IMR-90 (cell line): ENCODE data around the gene SUN5. TPM values are rescaled to one million over a fixed set of nuclear protein-coding genes. Genes with fewer than 3 reads are reported as not detected.

ENCODE experiments used
- ATAC-seq: fragments of 200-7000 bp; cut with Tn5 transposase; 2 replicates; pipeline ENCODE4 v1.9.1; 2020; ENCODE audit warnings: low read depth, mild to moderate bottlenecking, moderate library complexity
- BruUV-seq: library from RNA; stranded (reverse); fragments of 400-500 nt; replicated peaks from 2 replicates; lab custom pipeline; 2021; lab: Mats Ljungman, UMichigan
- CTCF ChIA-PET: fragments of 300-600 bp; formaldehyde crosslinking; extraction: SDS; loops from one replicate; lab custom pipeline; 2021; ENCODE audit warnings: antibody characterized with exemption; lab: Yijun Ruan, JAX
- POLR2A ChIA-PET: fragments of 300-600 bp; sonication (Branson Sonifier 250); formaldehyde crosslinking; loops from one replicate; lab custom pipeline; 2022; ENCODE audit warnings: antibody characterized with exemption; ENCODE audit not compliant: unreplicated experiment; lab: Charles Lee
- DNase-seq: peaks from one replicate; pipeline ENCODE4 v3.0.0; 2013
- H2AFZ ChIP-seq: replicated peaks from 2 replicates; pipeline ENCODE3; 2013; ENCODE audit warnings: low read length, mild to moderate bottlenecking; ENCODE audit not compliant: poor library complexity
- H2AK5ac ChIP-seq: 2 replicates; pipeline ENCODE4 v1.6.1; 2013; ENCODE audit warnings: low read depth, low read length, inconsistent platforms
- H2AK9ac ChIP-seq: replicated peaks from 2 replicates; pipeline ENCODE3; 2013; ENCODE audit warnings: mild to moderate bottlenecking, low read depth, low read length, moderate library complexity; ENCODE audit not compliant: poor library complexity
- H2BK120ac ChIP-seq: 2 replicates; pipeline ENCODE4 v1.6.1; 2013; ENCODE audit warnings: low read depth, low read length, inconsistent platforms
- H2BK15ac ChIP-seq: 3 replicates; pipeline ENCODE4 v1.6.1; 2013; ENCODE audit warnings: low read depth, low read length, inconsistent platforms
- H2BK20ac ChIP-seq: 2 replicates; pipeline ENCODE4 v1.6.1; 2013; ENCODE audit warnings: low read depth, mild to moderate bottlenecking, inconsistent platforms, low read length, moderate library complexity
- H2BK5ac ChIP-seq: 2 replicates; pipeline ENCODE4 v1.6.1; 2013; ENCODE audit warnings: mild to moderate bottlenecking, low read depth, low read length, inconsistent platforms; ENCODE audit not compliant: poor library complexity, severe bottlenecking
- H3K14ac ChIP-seq: replicated peaks from 2 replicates; pipeline ENCODE4 v1.6.1; 2013; ENCODE audit warnings: low read depth, low read length, inconsistent platforms
- H3K18ac ChIP-seq: 2 replicates; pipeline ENCODE4 v1.6.1; 2013; ENCODE audit warnings: low read depth, low read length, control low read depth
- H3K23ac ChIP-seq: 2 replicates; pipeline ENCODE4 v1.6.1; 2013; ENCODE audit warnings: low read depth, low read length, inconsistent platforms
- H3K27ac ChIP-seq: 2 replicates; pipeline ENCODE4 v1.5.1; 2013; ENCODE audit warnings: mild to moderate bottlenecking, control low read depth, low read length; ENCODE audit not compliant: insufficient read depth
- H3K27me3 ChIP-seq: 2 replicates; pipeline ENCODE4 v1.6.1; 2013; ENCODE audit warnings: low read length; ENCODE audit not compliant: control insufficient read depth, insufficient read depth
- H3K36me3 ChIP-seq: 2 replicates; pipeline ENCODE4 v1.6.1; 2013; ENCODE audit warnings: low read length, mixed read lengths; ENCODE audit not compliant: control insufficient read depth, insufficient read depth
- H3K4ac ChIP-seq: 2 replicates; pipeline ENCODE4 v1.6.1; 2013; ENCODE audit warnings: low read depth, low read length, inconsistent platforms
- H3K4me1 ChIP-seq: 2 replicates; pipeline ENCODE4 v1.6.1; 2013; ENCODE audit warnings: low read length, mixed read lengths; ENCODE audit not compliant: control insufficient read depth, insufficient read depth
- H3K4me2 ChIP-seq: 2 replicates; pipeline ENCODE4 v1.6.1; 2013; ENCODE audit warnings: low read depth, mild to moderate bottlenecking, control low read depth, low read length, moderate library complexity
- H3K4me3 ChIP-seq: 2 replicates; pipeline ENCODE4 v1.5.1; 2013; ENCODE audit warnings: low read depth, mild to moderate bottlenecking, control low read depth, low read length, moderate library complexity; ENCODE audit not compliant: insufficient read depth
- H3K56ac ChIP-seq: 2 replicates; pipeline ENCODE4 v1.6.1; 2013; ENCODE audit warnings: low read length, inconsistent platforms; ENCODE audit not compliant: insufficient read depth; ENCODE audit errors: extremely low read depth
- H3K79me1 ChIP-seq, 2 experiments: 2 replicates each; pipeline ENCODE4 v1.6.1; 2013; ENCODE audit warnings: low read length in 2 of 2, inconsistent platforms in 1 of 2, low read depth in 1 of 2
- H3K9ac ChIP-seq: 2 replicates; pipeline ENCODE4 v1.6.1; 2013; ENCODE audit warnings: low read depth, low read length, control low read depth
- H3K9me1 ChIP-seq: 2 replicates; pipeline ENCODE4 v1.6.1; 2013; ENCODE audit warnings: low read length, inconsistent platforms; ENCODE audit not compliant: insufficient read depth
- H3K9me3 ChIP-seq: 2 replicates; pipeline ENCODE4 v1.6.1; 2013; ENCODE audit warnings: low read length; ENCODE audit not compliant: control insufficient read depth, insufficient read depth
- H4K20me1 ChIP-seq: 2 replicates; pipeline ENCODE4 v1.6.1; 2013; ENCODE audit warnings: low read length, inconsistent platforms; ENCODE audit not compliant: insufficient read depth
- H4K5ac ChIP-seq: 2 replicates; pipeline ENCODE4 v1.6.1; 2013; ENCODE audit warnings: mild to moderate bottlenecking, low read depth, low read length, control low read depth
- H4K8ac ChIP-seq, 2 experiments: 2 replicates each; pipeline ENCODE4 v1.6.1; 2013; ENCODE audit warnings: low read depth in 2 of 2, low read length in 2 of 2, control low read depth in 1 of 2, inconsistent platforms in 1 of 2
- H4K91ac ChIP-seq: 2 replicates; pipeline ENCODE4 v1.6.1; 2013; ENCODE audit warnings: low read depth, low read length, inconsistent platforms; ENCODE audit not compliant: insufficient read depth
- MAZ ChIP-seq: IDR thresholded peaks from 2 replicates; pipeline ENCODE4 v1.6.1; 2012; ENCODE audit warnings: low read depth, mild to moderate bottlenecking, low read length, improper control_type of control experiment, moderate library complexity, borderline replicate concordance
- POLR2A ChIP-seq: IDR thresholded peaks from 2 replicates; pipeline ENCODE4 v1.6.1; 2012; ENCODE audit warnings: mild to moderate bottlenecking, low read depth, low read length
- RAD21 ChIP-seq: IDR thresholded peaks from 2 replicates; pipeline ENCODE4 v1.6.1; 2012; ENCODE audit warnings: low read length, improper control_type of control experiment
- RCOR1 ChIP-seq: IDR thresholded peaks from 2 replicates; pipeline ENCODE4 v1.6.1; 2012; ENCODE audit warnings: mild to moderate bottlenecking, low read length, improper control_type of control experiment; ENCODE audit not compliant: insufficient replicate concordance
- RFX5 ChIP-seq: IDR thresholded peaks from 2 replicates; pipeline ENCODE4 v1.8.0; 2012; ENCODE audit warnings: low read depth, mild to moderate bottlenecking, low read length, moderate library complexity
- SMC3 ChIP-seq: fragments of 150-350 bp; IDR thresholded peaks from 2 replicates; pipeline ENCODE4 v1.6.1; 2016; ENCODE audit warnings: low read depth, mild to moderate bottlenecking, antibody characterized with exemption, low read length, moderate library complexity
- WGBS, 2 experiments: methylation state at CpG; one replicate each; pipeline versions ENCODE4 v1.1.5 to v1.1.7; 2013; ENCODE audit warnings: missing lambda C conversion rate in 2 of 2; ENCODE audit not compliant: insufficient read length in 1 of 2; ENCODE audit errors: extremely low coverage in 2 of 2; 5-methylcytosine and 5-hydroxymethylcytosine counted together
- dilution Hi-C: fragments of 300-500 bp; cut with HindIII; formaldehyde crosslinking; loops from one replicate; pipeline ENCODE4 v1.14.3; 2018; ENCODE audit warnings: low sequenced_read_pairs; ENCODE audit not compliant: unreplicated experiment
- in situ Hi-C: fragments of 300-500 bp; cut with MboI; formaldehyde crosslinking; loops from 3 replicates; pipeline ENCODE4 v1.14.3; 2019; ENCODE audit warnings: low sequenced_read_pairs, inconsistent platforms, mixed read lengths
- intact Hi-C: fragments of 100-400 bp; cut with micrococcal nuclease; formaldehyde crosslinking; loops from 2 replicates; pipeline ENCODE4 v1.10.0; 2022
- polyA plus RNA-seq, 3 experiments: library from polyadenylated mRNA; depleted of rRNA; stranded (reverse); fragments of >200 nt; gene quantifications; 2 replicates each; pipeline ENCODE4 v1.2.3, GENCODE V29; 2012; ENCODE audit warnings: low replicate concordance in 1 of 3
- total RNA-seq: library from RNA; depleted of rRNA; stranded (reverse); fragments of >200 nt; gene quantifications from 2 replicates; pipeline ENCODE4 v1.2.3, GENCODE V29; 2012
- TF ChIP-seq, protein P1 (sequence below): fragments of 150-350 bp; IDR thresholded peaks from 2 replicates; pipeline ENCODE4 v1.6.1; 2017; ENCODE audit warnings: mild to moderate bottlenecking, antibody characterized with exemption, low read length, low read depth

The SUN5 gene
- total and polyA plus RNA-seq, 2 of the 4 experiments (the other 2 are of a cell fraction), result not detected

DNA sequence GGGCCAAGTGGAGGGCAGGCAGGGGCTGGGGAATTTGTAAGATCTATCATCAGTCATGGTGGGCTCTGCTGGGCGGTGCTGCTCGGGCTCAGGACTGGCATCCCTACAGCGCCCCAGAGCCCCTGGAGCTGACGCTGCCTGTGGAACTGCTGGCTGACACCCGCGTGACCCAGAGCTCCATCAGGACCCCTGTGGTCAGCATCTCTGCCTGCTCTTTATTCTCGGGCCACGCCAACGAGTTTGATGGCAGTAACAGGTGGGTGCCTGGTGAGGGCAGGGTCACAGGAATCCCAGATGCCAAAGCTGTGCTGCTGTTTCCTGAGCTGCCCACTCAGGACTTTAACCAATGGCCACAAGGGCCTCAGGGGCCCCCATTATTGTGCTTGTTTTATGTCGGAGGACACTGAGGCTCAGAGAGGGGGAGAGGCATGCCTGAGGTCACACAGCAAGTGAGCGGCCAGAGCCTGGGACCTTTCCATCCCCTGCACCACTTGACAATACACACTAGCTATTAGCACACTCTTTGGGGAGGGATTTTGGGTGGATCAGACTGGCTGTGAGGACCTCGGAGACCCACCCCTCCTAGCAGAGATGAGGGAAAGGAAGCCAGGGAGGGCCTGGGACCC, 9.6 kb upstream of the SUN5 start:
- CTCF ChIA-PET, result no interaction called here
- H3K27ac ChIP-seq, result no peak overlapping the region
- no peak overlapping the region for H2AK9ac ChIP-seq
- H3K14ac ChIP-seq, result no peak overlapping the region
- no peak overlapping the region for H2BK20ac ChIP-seq
- in situ Hi-C loops (no loop called here), intact Hi-C loops (no loop called here), dilution Hi-C loops (no loop called here)
- 70% methylated on average over 5 of the region's 12 CpGs; no CpG with 5 or more reads in 1 of the 2 experiments for WGBS, 2 experiments
- H4K20me1 ChIP-seq, result no peaks in the 10 kb centered on the region
- H3K9me1 ChIP-seq, result no peaks in the 10 kb centered on the region
- H4K91ac ChIP-seq, result no peak overlapping the region
- no peak overlapping the region for H4K8ac ChIP-seq
- no peaks in the 10 kb centered on the region for H3K9me3 ChIP-seq
- H2BK15ac ChIP-seq, result no peak overlapping the region
- TF ChIP-seq MAZ (no peak), RAD21 (no peak), RCOR1 (no peak), SMC3 (no peak), RFX5 (no peak), POLR2A (no peak)
- TF ChIP-seq, protein P1, sequence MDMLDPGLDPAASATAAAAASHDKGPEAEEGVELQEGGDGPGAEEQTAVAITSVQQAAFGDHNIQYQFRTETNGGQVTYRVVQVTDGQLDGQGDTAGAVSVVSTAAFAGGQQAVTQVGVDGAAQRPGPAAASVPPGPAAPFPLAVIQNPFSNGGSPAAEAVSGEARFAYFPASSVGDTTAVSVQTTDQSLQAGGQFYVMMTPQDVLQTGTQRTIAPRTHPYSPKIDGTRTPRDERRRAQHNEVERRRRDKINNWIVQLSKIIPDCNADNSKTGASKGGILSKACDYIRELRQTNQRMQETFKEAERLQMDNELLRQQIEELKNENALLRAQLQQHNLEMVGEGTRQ, result no peak
- no peak overlapping the region for H3K23ac ChIP-seq
- H3K4ac ChIP-seq, result no peak overlapping the region
- H3K4me3 ChIP-seq, result no peak overlapping the region
- POLR2A ChIA-PET, result no interaction called here
- H2BK5ac ChIP-seq, result no peak overlapping the region
- no peak overlapping the region for H2BK120ac ChIP-seq
- no peaks in the 10 kb centered on the region for H3K4me1 ChIP-seq
- H2AFZ ChIP-seq, result no peak overlapping the region
- H3K36me3 ChIP-seq, result no peaks in the 10 kb centered on the region
- no peaks in the 10 kb centered on the region for H3K79me1 ChIP-seq
- H3K56ac ChIP-seq, result no peak overlapping the region
- no peak overlapping the region for H3K9ac ChIP-seq
- no peak overlapping the region for H2AK5ac ChIP-seq
- no peak for ATAC-seq
- BruUV-seq, result no TSS peak
- peaks cover 15% of the 10 kb centered on the region for H3K27me3 ChIP-seq
- H4K5ac ChIP-seq, result no peak overlapping the region
- no peak for DNase-seq
- no peak overlapping the region for H3K18ac ChIP-seq
- no peak overlapping the region for H3K4me2 ChIP-seq
